H9 (cell line): ENCODE data around the gene TBC1D5. TPM values are rescaled to one million over a fixed set of nuclear protein-coding genes. Genes with fewer than 3 reads are reported as not detected.

ENCODE experiments used
- DNase-seq: peaks from one replicate; pipeline ENCODE4 v3.0.0-alpha.2; 2017
- H2AFZ ChIP-seq: one replicate; pipeline ENCODE4 v1.6.1; 2013; ENCODE audit warnings: mild to moderate bottlenecking, low read length, control low read depth, moderate library complexity
- H2AK5ac ChIP-seq: 2 replicates; pipeline ENCODE4 v1.6.1; 2013; ENCODE audit warnings: low read length, control low read depth, mixed read lengths; ENCODE audit not compliant: insufficient read length
- H2BK120ac ChIP-seq: one replicate; pipeline ENCODE4 v1.6.1; 2013; ENCODE audit warnings: low read depth, mild to moderate bottlenecking, low read length, control low read depth, inconsistent platforms; ENCODE audit not compliant: poor library complexity, severe bottlenecking
- H2BK12ac ChIP-seq: 2 replicates; pipeline ENCODE4 v1.6.1; 2013; ENCODE audit warnings: low read length, control low read depth, mixed read lengths, low read depth; ENCODE audit not compliant: insufficient read length
- H2BK15ac ChIP-seq: 2 replicates; pipeline ENCODE4 v1.6.1; 2013; ENCODE audit warnings: low read depth, low read length, control low read depth
- H2BK20ac ChIP-seq: one replicate; pipeline ENCODE4 v1.6.1; 2013; ENCODE audit warnings: low read depth, mild to moderate bottlenecking, low read length, control low read depth, inconsistent platforms; ENCODE audit not compliant: poor library complexity, severe bottlenecking
- H2BK5ac ChIP-seq: 2 replicates; pipeline ENCODE4 v1.6.1; 2013; ENCODE audit warnings: low read length, control low read depth, mixed read lengths; ENCODE audit not compliant: insufficient read length
- H3K14ac ChIP-seq: 2 replicates; pipeline ENCODE4 v1.6.1; 2013; ENCODE audit warnings: low read length, control low read depth; ENCODE audit not compliant: insufficient read depth
- H3K18ac ChIP-seq: 2 replicates; pipeline ENCODE4 v1.6.1; 2013; ENCODE audit warnings: low read depth, mild to moderate bottlenecking, mixed read lengths, low read length, control low read depth; ENCODE audit not compliant: insufficient read length
- H3K23ac ChIP-seq: 2 replicates; pipeline ENCODE4 v1.6.1; 2013; ENCODE audit warnings: low read length, control low read depth, mixed read lengths, low read depth; ENCODE audit not compliant: insufficient read length
- H3K23me2 ChIP-seq: 2 replicates; pipeline ENCODE4 v1.6.1; 2013; ENCODE audit warnings: low read depth, mild to moderate bottlenecking, mixed read lengths, low read length, control low read depth; ENCODE audit not compliant: insufficient read length, poor library complexity, severe bottlenecking
- H3K27ac ChIP-seq: 2 replicates; pipeline ENCODE4 v1.5.1; 2013; ENCODE audit warnings: low read length, control low read depth, mixed read lengths, low read depth; ENCODE audit not compliant: insufficient read length
- H3K27me3 ChIP-seq: 2 replicates; pipeline ENCODE4 v1.6.1; 2013; ENCODE audit warnings: low read length, control low read depth, inconsistent platforms; ENCODE audit not compliant: insufficient read depth
- H3K4ac ChIP-seq: 2 replicates; pipeline ENCODE4 v1.6.1; 2013; ENCODE audit warnings: low read depth, mild to moderate bottlenecking, control low read depth, inconsistent platforms, low read length, moderate library complexity
- H3K4me1 ChIP-seq: 2 replicates; pipeline ENCODE4 v1.6.1; 2013; ENCODE audit warnings: low read length, control low read depth, inconsistent platforms; ENCODE audit not compliant: insufficient read depth
- H3K4me2 ChIP-seq: 2 replicates; pipeline ENCODE4 v1.6.1; 2013; ENCODE audit warnings: low read length, control low read depth, mixed read lengths; ENCODE audit not compliant: insufficient read length, insufficient read depth
- H3K56ac ChIP-seq: 2 replicates; pipeline ENCODE4 v1.6.1; 2013; ENCODE audit warnings: low read depth, mild to moderate bottlenecking, mixed read lengths, low read length, control low read depth; ENCODE audit not compliant: insufficient read length
- H3K79me1 ChIP-seq: 2 replicates; pipeline ENCODE4 v1.6.1; 2013; ENCODE audit warnings: low read depth, mild to moderate bottlenecking, moderate library complexity, low read length, control low read depth, inconsistent platforms; ENCODE audit not compliant: insufficient read depth, poor library complexity, severe bottlenecking
- H3K79me2 ChIP-seq: 2 replicates; pipeline ENCODE4 v1.6.1; 2013; ENCODE audit warnings: low read length, control low read depth, inconsistent platforms; ENCODE audit not compliant: insufficient read depth
- H3K9ac ChIP-seq: 2 replicates; pipeline ENCODE4 v1.6.1; 2013; ENCODE audit warnings: low read length, control low read depth, mixed read lengths; ENCODE audit not compliant: insufficient read length; ENCODE audit errors: extremely low read depth
- H3K9me3 ChIP-seq: one replicate; pipeline ENCODE4 v1.6.1; 2013; ENCODE audit warnings: low read depth, low read length, inconsistent platforms; ENCODE audit not compliant: control insufficient read depth
- H3T11ph ChIP-seq: one replicate; pipeline ENCODE4 v1.6.1; 2013; ENCODE audit warnings: mild to moderate bottlenecking, low read length, control low read depth, inconsistent platforms
- H4K20me1 ChIP-seq: one replicate; pipeline ENCODE4 v1.6.1; 2013; ENCODE audit not compliant: control insufficient read depth, insufficient read length, insufficient read depth
- H4K5ac ChIP-seq: 2 replicates; pipeline ENCODE4 v1.6.1; 2013; ENCODE audit warnings: low read depth, mild to moderate bottlenecking, mixed read lengths, low read length, control low read depth; ENCODE audit not compliant: insufficient read length
- H4K8ac ChIP-seq: replicated peaks from 2 replicates; pipeline ENCODE4 v1.6.1; 2013; ENCODE audit warnings: low read length, control low read depth, mixed read lengths, low read depth; ENCODE audit not compliant: insufficient read length
- H4K91ac ChIP-seq: 2 replicates; pipeline ENCODE4 v1.6.1; 2013; ENCODE audit warnings: low read depth, mild to moderate bottlenecking, moderate library complexity, mixed read lengths, low read length, control low read depth; ENCODE audit not compliant: insufficient read length
- H3K27ac Mint-ChIP-seq, 3 experiments: 2 replicates in 2 of 3; 3 replicates in 1 of 3; pipeline ENCODE4 v1.8.0; 2020 to 2021; ENCODE audit warnings: mixed read lengths in 3 of 3, mild to moderate bottlenecking in 1 of 3, moderate library complexity in 1 of 3
- H3K27me3 Mint-ChIP-seq: 2 replicates; pipeline ENCODE4 v1.8.0; 2021; ENCODE audit warnings: low read depth, mild to moderate bottlenecking, moderate library complexity, mixed read lengths
- H3K36me3 Mint-ChIP-seq, 3 experiments: 2 replicates in 2 of 3; 3 replicates in 1 of 3; pipeline ENCODE4 v1.8.0; 2020 to 2021; ENCODE audit warnings: low read depth in 3 of 3, mixed read lengths in 3 of 3; ENCODE audit not compliant: insufficient read depth in 1 of 3
- H3K4me1 Mint-ChIP-seq, 2 experiments: 2 replicates each; pipeline ENCODE4 v1.8.0; 2020; ENCODE audit warnings: mixed read lengths in 2 of 2
- H3K4me3 Mint-ChIP-seq, 2 experiments: 2 replicates in 1 of 2; 3 replicates in 1 of 2; pipeline ENCODE4 v1.8.0; 2020 to 2021; ENCODE audit warnings: mild to moderate bottlenecking in 2 of 2, mixed read lengths in 2 of 2, moderate library complexity in 1 of 2
- H3K9me3 Mint-ChIP-seq, 2 experiments: 2 replicates in 1 of 2; 3 replicates in 1 of 2; pipeline ENCODE4 v1.8.0; 2020; ENCODE audit warnings: mild to moderate bottlenecking in 2 of 2, mixed read lengths in 2 of 2, moderate library complexity in 1 of 2
- CTCF ChIP-seq: fragments of 200-600 bp; sonication (generic); conservative IDR thresholded peaks from 3 replicates; pipeline ENCODE4 v1.8.0; 2021; ENCODE audit warnings: antibody characterized with exemption, mild to moderate bottlenecking
- WGBS: extraction: QIAGEN DNeasy Blood & Tissue Kit; methylation state at CpG from one replicate; pipeline ENCODE4 v1.1.7; 2013; ENCODE audit warnings: missing lambda C conversion rate, low lambda C conversion rate, mixed read lengths; ENCODE audit not compliant: insufficient read length; ENCODE audit errors: extremely low coverage; 5-methylcytosine and 5-hydroxymethylcytosine counted together
- total RNA-seq: library from RNA; stranded (reverse); gene quantifications from 2 replicates; pipeline ENCODE4 v1.2.1, GENCODE V29; 2021

The TBC1D5 gene
- total RNA-seq, 1 experiment from 2014 or later, result 25.0 TPM

GRCh38 chr3:17443142-17443541, 299.3 kb downstream of the TBC1D5 start:
- no peak for DNase-seq
- WGBS, result no CpG with 5 or more reads among the region's 4 CpGs
- no peak overlapping the region for H3K9ac ChIP-seq

More at GRCh38 chr3:17443142-17443541, 299.3 kb downstream of the TBC1D5 start:
- no peak overlapping the region for H2BK5ac ChIP-seq
- H3T11ph ChIP-seq, result no peak overlapping the region
- H4K20me1 ChIP-seq, result no peaks in the 10 kb centered on the region
- no peak overlapping the region for H3K14ac ChIP-seq
- H2AFZ ChIP-seq, result no peak overlapping the region
- H4K8ac ChIP-seq, result no peak overlapping the region
- no peaks in the 10 kb centered on the region for H3K79me1 ChIP-seq
- Mint-ChIP-seq H3K27ac (no peak overlapping the region), H3K27me3 (no peaks in the 10 kb centered on the region), H3K9me3 (no peaks in the 10 kb centered on the region; a peak in 1 of 5 replicates), H3K4me3 (no peak overlapping the region), H3K4me1 (peaks cover 0 to 2% of the 10 kb centered on the region in 2 experiments; a peak in 1 of 4 replicates), H3K36me3 (peaks cover 0 to 2% (median 0%) of the 10 kb centered on the region in 3 experiments; a peak in 1 of 7 replicates)
- H3K27ac ChIP-seq, result no peak overlapping the region
- no peak overlapping the region for H2AK5ac ChIP-seq
- no peak for TF ChIP-seq CTCF
- no peak overlapping the region for H2BK20ac ChIP-seq
- no peak overlapping the region for H2BK15ac ChIP-seq
- no peak overlapping the region for H3K4me2 ChIP-seq
- no peak overlapping the region for H3K56ac ChIP-seq
- H2BK120ac ChIP-seq, result no peak overlapping the region
- H3K9me3 ChIP-seq, result no peaks in the 10 kb centered on the region
- no peaks in the 10 kb centered on the region for H3K23me2 ChIP-seq
- no peak overlapping the region for H3K23ac ChIP-seq
- no peak overlapping the region for H3K4ac ChIP-seq
- H3K4me1 ChIP-seq, result no peaks in the 10 kb centered on the region
- H3K79me2 ChIP-seq, result no peaks in the 10 kb centered on the region
- H3K18ac ChIP-seq, result no peak overlapping the region
- H4K91ac ChIP-seq, result no peak overlapping the region
- H2BK12ac ChIP-seq, result no peak overlapping the region
- no peaks in the 10 kb centered on the region for H3K27me3 ChIP-seq
- no peak overlapping the region for H4K5ac ChIP-seq
